Tibial nerve (tissue), 4 donors: ENCODE measurements around the gene BCAS2. TPM values are rescaled to one million over a fixed set of nuclear protein-coding genes. Genes with fewer than 3 reads are reported as not detected.

Experiments used
- DNase-seq, 2 donors: peaks; one replicate each; pipeline ENCODE4 v3.0.0-alpha.2; 2019; ENCODE audit warnings: low spot score in 2 of 2
- H3K27ac ChIP-seq, 4 donors: fragments of 200-600 bp; sonication (generic) in 3 of 4; one replicate each; pipeline ENCODE4 v1.5.1; 2017 to 2019; ENCODE audit warnings: mild to moderate bottlenecking in 1 of 4
- H3K27me3 ChIP-seq, 2 donors: fragments of 200-600 bp; sonication (generic) in 1 of 2; one replicate each; pipeline versions ENCODE4 v1.5.1 to v1.6.0; 2017 to 2019
- H3K36me3 ChIP-seq, 3 donors: fragments of 200-600 bp; sonication (generic); one replicate each; pipeline ENCODE4 v1.5.1; 2018 to 2019
- H3K4me1 ChIP-seq, 4 donors: fragments of 200-600 bp; sonication (generic) in 3 of 4; one replicate each; pipeline ENCODE4 v1.5.1; 2017 to 2019
- H3K4me3 ChIP-seq, 4 donors: fragments of 200-600 bp; sonication (generic) in 3 of 4; one replicate each; pipeline ENCODE4 v1.5.1; 2017 to 2019; ENCODE audit warnings: mild to moderate bottlenecking in 1 of 4, moderate library complexity in 1 of 4
- H3K9me3 ChIP-seq, 4 donors: fragments of 200-600 bp; sonication (generic) in 3 of 4; one replicate each; pipeline ENCODE4 v1.5.1; 2017 to 2019
- EP300 ChIP-seq, 2 donors: sonication (generic); formaldehyde crosslinking; IDR thresholded peaks; one replicate each; pipeline ENCODE4 v1.6.1; 2017; ENCODE audit warnings: antibody characterized with exemption in 2 of 2, mild to moderate bottlenecking in 1 of 2
- POLR2A ChIP-seq, 2 donors: fragments of 450-650 bp; IDR thresholded peaks; one replicate each; pipeline ENCODE4 v1.6.1; 2017; ENCODE audit warnings: antibody characterized with exemption in 2 of 2, mild to moderate bottlenecking in 2 of 2, moderate library complexity in 2 of 2
- WGBS, 2 donors: methylation state at CpG; one replicate each; pipeline ENCODE4 v1.1.5; 2018; 5-methylcytosine and 5-hydroxymethylcytosine counted together
- total RNA-seq, 4 donors: library from RNA; depleted of rRNA; stranded (reverse); fragments of >200 nt; gene quantifications; one replicate each; pipeline ENCODE4 v1.1.0, GENCODE V29; 2016
- TF ChIP-seq, protein P1 (sequence below), 5 experiments: fragments of 200-600 bp in 3 of 5; fragments of 450-650 bp in 2 of 5; sonication (generic) in 3 of 5; IDR thresholded peaks; one replicate each; pipeline ENCODE4 v1.5.1; 2016 to 2019; ENCODE audit warnings: antibody characterized with exemption in 5 of 5, mild to moderate bottlenecking in 3 of 5, moderate library complexity in 2 of 5

The BCAS2 gene
- total RNA-seq, 4 donors from 2014 or later, result 25.8 to 35.4 (median 28.4) TPM

DNA sequence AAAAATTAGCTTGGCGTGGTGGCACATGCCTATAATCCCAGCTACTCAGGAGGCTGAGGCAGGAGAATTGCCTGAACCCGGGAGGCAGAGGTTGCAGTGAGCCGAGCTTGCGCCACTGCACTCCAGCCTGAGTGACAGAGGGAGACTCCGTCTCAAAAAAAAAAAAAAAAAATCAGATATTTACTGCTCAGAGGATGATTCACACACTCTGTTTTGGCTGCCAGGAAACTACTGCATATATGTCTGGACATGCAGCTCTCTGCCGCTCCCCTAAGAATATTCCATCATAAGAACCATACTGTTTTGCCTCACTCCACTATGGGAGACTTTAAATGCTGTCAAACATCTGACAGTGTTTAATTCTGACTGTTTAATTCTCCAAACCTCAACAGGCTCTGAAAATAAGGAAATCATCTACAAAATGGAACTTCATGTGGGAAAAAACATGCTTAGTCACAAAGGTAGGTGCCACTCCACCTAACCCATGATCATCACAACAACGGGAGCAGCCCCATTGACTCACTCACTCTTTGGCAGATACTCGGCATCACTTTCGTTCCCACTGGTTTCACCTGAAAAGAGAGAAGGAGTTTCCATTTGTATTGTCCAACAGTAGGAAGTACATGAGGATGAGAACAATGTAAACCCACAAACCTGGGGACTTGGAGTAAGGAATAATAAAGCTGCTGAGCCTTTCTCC lies 29.3 kb upstream of the BCAS2 start:
- Histone ChIP-seq H3K36me3 (peaks cover 0 to 45% (median 0%) of the 10 kb centered on the region in 3 donors), H3K9me3 (no peaks in the 10 kb centered on the region), H3K27me3 (no peaks in the 10 kb centered on the region), H3K27ac (no peak overlapping the region), H3K4me3 (no peak overlapping the region), H3K4me1 (no peaks in the 10 kb centered on the region)
- WGBS, 2 donors, result 93 to 96% methylated on average over 9 of the region's 9 CpGs
- no peak for DNase-seq
- TF ChIP-seq, protein P1, sequence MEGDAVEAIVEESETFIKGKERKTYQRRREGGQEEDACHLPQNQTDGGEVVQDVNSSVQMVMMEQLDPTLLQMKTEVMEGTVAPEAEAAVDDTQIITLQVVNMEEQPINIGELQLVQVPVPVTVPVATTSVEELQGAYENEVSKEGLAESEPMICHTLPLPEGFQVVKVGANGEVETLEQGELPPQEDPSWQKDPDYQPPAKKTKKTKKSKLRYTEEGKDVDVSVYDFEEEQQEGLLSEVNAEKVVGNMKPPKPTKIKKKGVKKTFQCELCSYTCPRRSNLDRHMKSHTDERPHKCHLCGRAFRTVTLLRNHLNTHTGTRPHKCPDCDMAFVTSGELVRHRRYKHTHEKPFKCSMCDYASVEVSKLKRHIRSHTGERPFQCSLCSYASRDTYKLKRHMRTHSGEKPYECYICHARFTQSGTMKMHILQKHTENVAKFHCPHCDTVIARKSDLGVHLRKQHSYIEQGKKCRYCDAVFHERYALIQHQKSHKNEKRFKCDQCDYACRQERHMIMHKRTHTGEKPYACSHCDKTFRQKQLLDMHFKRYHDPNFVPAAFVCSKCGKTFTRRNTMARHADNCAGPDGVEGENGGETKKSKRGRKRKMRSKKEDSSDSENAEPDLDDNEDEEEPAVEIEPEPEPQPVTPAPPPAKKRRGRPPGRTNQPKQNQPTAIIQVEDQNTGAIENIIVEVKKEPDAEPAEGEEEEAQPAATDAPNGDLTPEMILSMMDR (IDR thresholded peaks at IDR 0.05), result no peak
- TF ChIP-seq POLR2A (IDR thresholded peaks at IDR 0.05) (no peak), EP300 (IDR thresholded peaks at IDR 0.05) (no peak)

DNA sequence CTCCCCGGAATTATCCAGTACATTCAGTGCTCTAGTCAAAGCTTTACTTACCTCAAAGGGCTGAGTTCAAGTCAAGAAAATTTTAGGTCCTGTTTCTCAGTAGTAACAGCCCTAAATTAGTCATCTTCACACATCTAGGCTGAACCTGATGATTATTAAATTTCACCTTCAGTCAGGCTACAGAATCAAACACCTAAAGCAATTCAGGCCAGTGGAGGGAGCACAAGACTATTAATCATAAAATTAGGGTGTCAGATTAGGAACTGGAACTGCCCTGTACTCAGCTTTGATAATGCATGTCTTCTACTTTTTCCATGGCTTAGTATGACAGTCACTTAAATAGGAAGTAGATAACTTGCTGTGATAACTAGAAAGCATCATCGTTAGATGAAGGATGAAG lies 28.4 kb upstream of the BCAS2 start:
- no peak for DNase-seq
- Histone ChIP-seq H3K4me1 (no peaks in the 10 kb centered on the region), H3K9me3 (no peaks in the 10 kb centered on the region), H3K36me3 (peaks cover 0 to 48% (median 0%) of the 10 kb centered on the region in 3 donors), H3K4me3 (no peak overlapping the region), H3K27me3 (no peaks in the 10 kb centered on the region), H3K27ac (no peak overlapping the region)
- TF ChIP-seq, protein P1 (IDR thresholded peaks at IDR 0.05), result no peak
- TF ChIP-seq EP300 (IDR thresholded peaks at IDR 0.05), result no peak
- TF ChIP-seq POLR2A (IDR thresholded peaks at IDR 0.05), result no peak
- 89 to 93% methylated on average over 2 of the region's 2 CpGs for WGBS, 2 donors

DNA sequence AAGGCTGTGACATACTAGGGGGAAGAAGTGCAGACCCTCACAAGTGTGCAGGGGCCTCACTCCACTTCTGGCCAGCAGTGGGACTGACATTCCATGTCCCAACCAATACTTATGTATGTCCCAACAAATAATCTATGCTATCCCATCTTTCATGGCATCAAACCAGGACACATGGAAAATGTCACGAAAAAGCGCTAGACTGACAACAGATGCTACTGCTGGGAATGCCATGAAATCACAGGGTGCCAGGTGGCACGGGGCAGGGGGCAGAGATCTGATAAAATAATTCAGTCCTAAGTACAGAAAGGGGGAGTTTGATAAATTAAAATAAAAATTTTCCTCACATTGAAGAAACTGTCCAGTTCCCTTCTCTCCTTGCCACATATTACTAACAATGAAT lies 27.6 kb upstream of the BCAS2 start:
- H3K27ac ChIP-seq, result no peak overlapping the region
- H3K9me3 ChIP-seq, result no peaks in the 10 kb centered on the region
- TF ChIP-seq, protein P1 (IDR thresholded peaks at IDR 0.05), result no peak
- TF ChIP-seq POLR2A (IDR thresholded peaks at IDR 0.05) (no peak), EP300 (IDR thresholded peaks at IDR 0.05) (no peak)
- H3K4me3 ChIP-seq, result no peak overlapping the region
- peaks cover 0 to 55% (median 0%) of the 10 kb centered on the region in 3 donors for H3K36me3 ChIP-seq
- DNase-seq, result no peak
- H3K4me1 ChIP-seq, result no peaks in the 10 kb centered on the region
- H3K27me3 ChIP-seq, result no peaks in the 10 kb centered on the region
- WGBS, 2 donors, result 92 to 97% methylated on average over 3 of the region's 3 CpGs

DNA sequence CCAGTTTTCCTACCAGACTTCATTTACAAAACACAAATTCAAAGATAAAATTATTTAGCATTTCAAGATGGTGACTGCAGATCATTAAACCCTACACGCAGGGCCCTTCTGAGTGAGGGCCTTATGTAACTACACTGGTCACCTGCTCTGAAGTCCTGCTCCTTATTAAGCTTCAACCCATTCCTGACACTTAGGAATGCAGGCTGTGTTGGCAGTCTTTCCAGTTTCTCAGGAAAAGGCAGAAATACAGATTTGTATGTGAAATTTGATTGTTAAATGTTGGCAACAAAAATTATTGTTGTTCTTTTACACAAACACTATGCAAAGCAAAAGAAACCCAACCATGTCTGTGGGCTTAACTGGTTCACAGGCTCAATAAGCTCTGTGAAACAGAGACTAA lies 25.8 kb upstream of the BCAS2 start:
- Histone ChIP-seq H3K27me3 (no peaks in the 10 kb centered on the region), H3K9me3 (no peaks in the 10 kb centered on the region), H3K36me3 (peaks cover 0 to 62% (median 0%) of the 10 kb centered on the region in 3 donors), H3K27ac (no peak overlapping the region), H3K4me3 (no peak overlapping the region), H3K4me1 (no peaks in the 10 kb centered on the region)
- DNase-seq, result no peak
- TF ChIP-seq, protein P1 (IDR thresholded peaks at IDR 0.05), result no peak
- no peak for TF ChIP-seq POLR2A (IDR thresholded peaks at IDR 0.05)
- TF ChIP-seq EP300 (IDR thresholded peaks at IDR 0.05), result no peak
- 77 to 83% methylated on average over 1 of the region's 1 CpG for WGBS, 2 donors

DNA sequence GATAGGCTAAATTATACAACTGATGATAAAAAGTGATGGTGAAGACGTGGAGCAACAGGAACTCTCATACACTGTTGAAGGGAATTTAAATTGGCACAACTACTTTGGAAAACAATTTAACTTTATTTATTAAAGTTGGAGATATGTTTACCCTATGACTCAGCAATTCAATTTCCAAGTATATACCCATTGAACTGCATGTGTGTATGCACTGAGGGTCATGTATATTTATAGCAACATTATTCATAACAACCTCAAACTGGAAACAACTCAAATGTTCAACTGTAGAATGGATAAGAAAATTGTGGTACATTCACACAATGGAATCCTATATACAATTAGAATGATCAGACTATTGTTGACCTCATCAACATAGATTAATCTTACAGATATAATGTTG lies 16.5 kb upstream of the BCAS2 start:
- DNase-seq, result no peak
- H3K9me3 ChIP-seq, result no peaks in the 10 kb centered on the region
- peaks cover 0 to 77% (median 0%) of the 10 kb centered on the region in 3 donors for H3K36me3 ChIP-seq
- H3K27ac ChIP-seq, result no peak overlapping the region
- H3K4me3 ChIP-seq, result no peak overlapping the region
- H3K27me3 ChIP-seq, result no peaks in the 10 kb centered on the region
- WGBS, 2 donors, result 83 to 88% methylated on average over 1 of the region's 1 CpG
- TF ChIP-seq POLR2A (IDR thresholded peaks at IDR 0.05), result no peak
- TF ChIP-seq, protein P1 (IDR thresholded peaks at IDR 0.05), result no peak
- TF ChIP-seq EP300 (IDR thresholded peaks at IDR 0.05), result no peak
- H3K4me1 ChIP-seq, result no peaks in the 10 kb centered on the region
